GM12864 (cell line): Measurements from ENCODE around the gene BRD4.
A peak's percentile ranks its signal among the peaks of the same experiment; 100 is the strongest.
"Not testable (repeated sequence)": the region's sequence is repeated elsewhere in the genome, so short reads cannot be mapped to it uniquely, and the experiment has no call there.

Experiments used
- DNase-seq: peaks from one replicate; pipeline ENCODE4 v3.0.0-alpha.2; 2011; ENCODE audit warnings: low read depth
- H3K4me3 ChIP-seq: 2 replicates; pipeline ENCODE4 v1.5.1; 2011; ENCODE audit warnings: mild to moderate bottlenecking, low read depth, low read length, control low read depth
- TF ChIP-seq, protein P1 (sequence below): IDR thresholded peaks from 2 replicates; pipeline ENCODE4 v1.5.1; 2011; ENCODE audit warnings: low read depth, mild to moderate bottlenecking, moderate library complexity, low read length, control low read depth, inconsistent platforms; ENCODE audit errors: missing control alignments

BRD4 gene

DNA sequence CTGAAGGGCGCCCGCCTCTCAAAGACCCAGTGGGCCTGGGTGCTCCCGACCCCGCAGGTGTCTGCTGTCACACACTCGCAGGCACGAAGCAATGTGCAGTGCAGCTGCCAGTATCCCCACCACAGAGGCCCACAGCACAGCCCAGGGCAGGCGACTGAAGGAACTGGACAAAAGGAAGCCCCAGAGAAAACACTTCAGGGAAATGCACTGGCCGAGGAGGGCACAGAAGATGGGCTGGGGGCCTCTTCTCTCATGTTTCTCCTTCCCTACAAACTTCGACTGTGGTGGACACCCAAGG lies 37.2 kb upstream of the BRD4 start:
- TF ChIP-seq, protein P1, sequence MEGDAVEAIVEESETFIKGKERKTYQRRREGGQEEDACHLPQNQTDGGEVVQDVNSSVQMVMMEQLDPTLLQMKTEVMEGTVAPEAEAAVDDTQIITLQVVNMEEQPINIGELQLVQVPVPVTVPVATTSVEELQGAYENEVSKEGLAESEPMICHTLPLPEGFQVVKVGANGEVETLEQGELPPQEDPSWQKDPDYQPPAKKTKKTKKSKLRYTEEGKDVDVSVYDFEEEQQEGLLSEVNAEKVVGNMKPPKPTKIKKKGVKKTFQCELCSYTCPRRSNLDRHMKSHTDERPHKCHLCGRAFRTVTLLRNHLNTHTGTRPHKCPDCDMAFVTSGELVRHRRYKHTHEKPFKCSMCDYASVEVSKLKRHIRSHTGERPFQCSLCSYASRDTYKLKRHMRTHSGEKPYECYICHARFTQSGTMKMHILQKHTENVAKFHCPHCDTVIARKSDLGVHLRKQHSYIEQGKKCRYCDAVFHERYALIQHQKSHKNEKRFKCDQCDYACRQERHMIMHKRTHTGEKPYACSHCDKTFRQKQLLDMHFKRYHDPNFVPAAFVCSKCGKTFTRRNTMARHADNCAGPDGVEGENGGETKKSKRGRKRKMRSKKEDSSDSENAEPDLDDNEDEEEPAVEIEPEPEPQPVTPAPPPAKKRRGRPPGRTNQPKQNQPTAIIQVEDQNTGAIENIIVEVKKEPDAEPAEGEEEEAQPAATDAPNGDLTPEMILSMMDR: no peak
- DNase-seq: no peak
- no peak overlapping the region for H3K4me3 ChIP-seq

DNA sequence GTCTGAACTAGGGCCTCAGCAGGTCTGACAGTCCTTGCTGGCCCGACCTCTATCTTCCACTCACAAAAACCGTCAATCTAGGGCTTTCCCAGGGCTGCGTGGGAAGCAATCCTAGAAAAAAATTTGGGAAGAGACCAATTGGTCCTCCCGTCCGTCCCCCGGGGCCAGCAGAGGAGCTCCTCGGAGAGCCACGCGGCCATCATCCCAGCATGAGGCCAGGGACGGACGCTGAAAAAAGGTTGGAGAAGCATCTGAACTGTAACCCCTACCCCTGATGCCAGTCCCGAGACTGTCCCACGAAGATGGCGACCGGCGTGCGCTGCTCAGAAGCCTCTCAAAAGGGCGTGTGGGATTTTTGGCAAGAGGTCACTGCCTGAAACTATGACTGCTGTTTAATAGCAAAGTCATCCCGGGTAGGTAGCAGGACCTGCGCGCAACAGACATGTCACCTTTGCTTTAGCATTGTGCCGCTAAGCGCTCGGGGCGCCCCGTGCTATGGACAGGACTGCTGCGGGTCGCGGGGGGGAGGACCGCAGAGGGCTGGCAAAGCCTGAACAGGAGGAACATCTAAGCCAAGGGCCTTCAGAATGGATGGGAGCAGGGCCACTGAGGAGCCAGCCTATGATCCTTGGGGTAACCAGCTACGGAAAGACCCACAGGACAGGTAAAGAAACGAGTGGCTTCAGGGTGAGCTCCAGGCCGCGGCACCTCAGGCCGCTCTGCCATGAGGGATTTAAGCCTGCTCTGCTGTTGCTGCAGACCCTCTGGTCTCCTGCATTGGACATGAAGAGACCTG lies 36.7 kb upstream of the BRD4 start:
- no peak overlapping the region for H3K4me3 ChIP-seq
- DNase-seq: no peak
- TF ChIP-seq, protein P1: no peak

DNA sequence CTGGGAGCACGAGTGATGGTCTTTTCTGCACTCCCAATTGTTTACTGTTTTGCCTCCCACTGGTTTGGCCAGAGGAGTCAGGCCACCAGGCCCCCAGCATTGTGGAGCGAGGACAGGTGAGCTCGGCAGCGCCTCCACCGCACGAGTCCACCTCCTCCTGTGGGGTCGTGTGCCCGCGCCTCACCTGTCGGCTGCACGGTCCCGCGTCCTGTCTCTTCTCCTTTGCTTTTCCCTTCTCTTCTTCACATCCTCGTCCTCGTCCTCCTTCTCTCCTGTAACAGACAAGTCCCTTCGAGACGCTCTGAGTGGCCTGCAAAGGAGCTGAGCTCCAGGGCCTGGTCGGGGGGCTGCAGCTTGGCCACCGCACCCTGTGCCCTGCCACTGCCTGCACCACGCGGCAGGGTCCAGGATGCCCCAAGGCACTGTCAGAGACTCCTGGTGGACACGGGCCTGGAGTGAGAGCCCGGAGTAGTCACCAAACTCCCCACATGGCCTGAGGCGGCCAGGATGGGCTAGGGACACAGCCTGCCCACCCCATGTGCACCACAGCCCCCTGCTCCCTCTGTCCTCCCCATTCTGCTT lies 35.8 kb upstream of the BRD4 start:
- no peak for DNase-seq
- no peak overlapping the region for H3K4me3 ChIP-seq
- TF ChIP-seq, protein P1: no peak

DNA sequence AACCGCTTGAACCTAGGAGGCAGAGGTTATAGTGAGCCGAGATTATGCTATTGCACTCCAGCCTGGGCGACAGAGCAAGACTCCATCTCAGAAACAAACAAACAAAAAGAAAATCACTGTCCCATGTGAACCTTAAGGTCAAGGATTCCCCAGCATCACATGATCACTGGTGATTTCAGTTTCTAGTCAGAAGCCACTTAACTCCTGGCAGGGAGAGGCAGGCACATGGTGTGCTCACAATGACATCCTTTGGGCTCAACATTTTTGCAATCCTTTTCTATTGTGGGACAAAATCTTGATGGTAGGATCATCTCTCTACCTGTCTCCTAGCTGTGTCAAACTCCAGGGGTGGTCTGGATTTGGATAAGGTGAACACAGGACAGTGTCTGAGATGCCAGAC lies 35.1 kb upstream of the BRD4 start:
- H3K4me3 ChIP-seq: no peak overlapping the region
- TF ChIP-seq, protein P1: no peak
- DNase-seq: no peak

DNA sequence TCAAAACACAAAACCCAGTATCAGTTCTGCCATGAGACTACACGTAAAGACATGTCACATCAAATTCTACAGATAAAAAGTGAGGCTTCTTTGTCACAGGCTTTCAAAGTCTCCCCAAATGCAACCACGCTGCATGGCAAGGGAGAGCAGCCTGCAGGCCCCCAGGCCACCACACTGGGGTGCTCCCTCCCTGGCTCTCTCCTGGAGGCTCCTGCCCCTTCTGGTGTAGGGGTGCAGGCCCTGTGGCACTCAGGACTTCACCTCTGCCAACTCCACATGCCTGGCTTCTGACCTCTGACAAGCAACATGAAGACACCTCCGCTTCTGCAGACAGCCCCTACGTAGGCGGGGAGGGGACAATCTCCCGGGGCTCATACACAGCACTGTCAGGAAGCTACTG lies 32.9 kb upstream of the BRD4 start:
- TF ChIP-seq, protein P1: no peak

DNA sequence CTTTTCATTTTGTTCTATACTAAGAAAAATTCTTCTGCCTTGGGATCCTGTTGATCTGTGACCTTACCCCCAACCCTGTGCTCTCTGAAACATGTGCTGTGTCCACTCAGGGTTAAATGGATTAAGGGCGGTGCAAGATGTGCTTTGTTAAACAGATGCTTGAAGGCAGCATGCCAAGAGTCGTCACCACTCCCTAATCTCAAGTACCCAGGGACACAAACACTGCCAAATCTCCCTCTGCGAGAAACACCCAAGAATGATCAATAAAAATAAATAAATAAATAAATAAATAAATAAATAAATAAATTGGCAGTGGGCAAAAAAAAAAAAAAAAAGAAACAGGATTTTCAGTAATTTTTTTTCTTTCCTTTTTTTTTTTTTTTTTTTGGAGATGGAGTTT lies 31.5 kb upstream of the BRD4 start:
- DNase-seq, H3K4me3 ChIP-seq: not testable (repeated sequence)

More for the DNA sequence above, 32.9 kb upstream of the BRD4 start:
- no peak overlapping the region for H3K4me3 ChIP-seq
- DNase-seq: no peak

DNA sequence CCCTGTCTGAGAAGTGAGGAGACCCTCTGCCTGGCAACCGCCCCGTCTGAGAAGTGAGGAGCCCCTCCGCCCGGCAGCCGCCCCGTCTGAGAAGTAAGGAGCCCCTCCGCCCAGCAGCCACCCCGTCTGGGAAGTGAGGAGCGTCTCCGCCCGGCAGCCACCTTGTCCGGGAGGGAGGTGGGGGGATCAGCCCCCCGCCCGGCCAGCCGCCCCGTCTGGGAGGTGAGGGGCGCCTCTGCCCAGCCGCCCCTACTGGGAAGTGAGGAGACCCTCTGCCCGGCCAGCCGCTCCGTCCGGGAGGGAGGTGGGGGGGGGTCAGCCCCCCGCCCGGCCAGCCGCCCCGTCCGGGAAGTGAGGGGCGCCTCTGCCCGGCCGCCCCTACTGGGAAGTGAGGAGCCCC lies 30.7 kb upstream of the BRD4 start:
- not testable (repeated sequence) for DNase-seq, H3K4me3 ChIP-seq

DNA sequence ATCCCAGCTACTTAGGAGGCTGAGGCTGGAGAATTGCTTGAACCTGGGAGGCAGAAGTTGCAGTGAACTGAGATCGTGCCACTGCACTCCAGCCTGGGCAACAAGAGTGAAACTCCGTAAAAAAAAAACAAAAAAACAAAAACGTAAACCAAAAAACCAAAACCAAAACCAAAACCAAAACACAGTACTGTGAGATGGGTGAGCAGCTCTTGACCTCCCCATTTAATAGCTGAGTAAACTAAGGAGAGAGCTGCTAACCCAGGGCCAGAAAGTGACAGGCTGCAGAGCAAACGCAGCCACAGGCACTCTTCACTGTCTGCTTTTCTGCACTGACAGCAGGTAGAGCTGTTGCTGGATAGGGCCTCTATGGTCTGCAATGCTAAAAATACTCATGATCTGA lies 27.7 kb upstream of the BRD4 start:
- peak; percentile 37 for DNase-seq
- not testable (repeated sequence) for H3K4me3 ChIP-seq
